WTC11 (cell line): ENCODE results near the gene BOLA2B. TPM values are rescaled to one million over a fixed set of nuclear protein-coding genes. Genes with fewer than 3 reads are reported as not detected.

ENCODE experiments used
- ATAC-seq: fragments of 200-7000 bp; cut with Tn5 transposase; 2 replicates; pipeline ENCODE4 v1.10.0; 2021; ENCODE audit warnings: mild to moderate bottlenecking, moderate library complexity
- CTCF ChIA-PET: fragments of 300-600 bp; sonication (Branson Sonifier 250); formaldehyde crosslinking; loops from one replicate; lab custom pipeline; 2021; ENCODE audit warnings: antibody characterized with exemption; lab: Charles Lee
- POLR2A ChIA-PET: fragments of 350-600 bp; sonication (Branson Sonifier 250); formaldehyde crosslinking; loops from one replicate; lab custom pipeline; 2021; ENCODE audit warnings: antibody characterized with exemption; lab: Charles Lee
- DNase-seq: peaks from one replicate; pipeline ENCODE4 v3.0.0; 2021; ENCODE audit warnings: low spot score
- H3K27ac Mint-ChIP-seq: 2 replicates; pipeline ENCODE4 v1.8.0; 2021; ENCODE audit warnings: mixed read lengths
- H3K27me3 Mint-ChIP-seq: 2 replicates; pipeline ENCODE4 v1.8.0; 2021; ENCODE audit warnings: low read depth, mild to moderate bottlenecking, moderate library complexity, mixed read lengths
- H3K36me3 Mint-ChIP-seq: 2 replicates; pipeline ENCODE4 v1.8.0; 2021; ENCODE audit warnings: mixed read lengths
- H3K4me1 Mint-ChIP-seq: 2 replicates; pipeline ENCODE4 v1.8.0; 2022; ENCODE audit warnings: mixed read lengths
- H3K4me3 Mint-ChIP-seq: 2 replicates; pipeline ENCODE4 v1.8.0; 2021; ENCODE audit warnings: mild to moderate bottlenecking, moderate library complexity, mixed read lengths
- H3K9me3 Mint-ChIP-seq: 2 replicates; pipeline ENCODE4 v1.8.0; 2021; ENCODE audit warnings: mixed read lengths
- CBFB ChIP-seq: sonication (generic); formaldehyde crosslinking; IDR thresholded peaks from 2 replicates; pipeline ENCODE4 v1.8.1; 2022; ENCODE audit warnings: mild to moderate bottlenecking, low read depth, missing genetic modification reagents
- CREB1 ChIP-seq: sonication (generic); formaldehyde crosslinking; IDR thresholded peaks from 2 replicates; pipeline ENCODE4 v1.8.0; 2023; ENCODE audit warnings: mild to moderate bottlenecking, missing genetic modification reagents
- EMX1 ChIP-seq: fragments of 250-450 bp; sonication (Bioruptor Pico); IDR thresholded peaks from 2 replicates; pipeline ENCODE4 v1.8.0; 2021; ENCODE audit warnings: mild to moderate bottlenecking
- FOXJ3 ChIP-seq: sonication (generic); formaldehyde crosslinking; IDR thresholded peaks from 2 replicates; pipeline ENCODE4 v1.9.0; 2021; ENCODE audit warnings: missing genetic modification reagents, mild to moderate bottlenecking, borderline replicate concordance
- GRHL2 ChIP-seq: fragments of 250-450 bp; sonication (Bioruptor Pico); IDR thresholded peaks from 2 replicates; pipeline ENCODE4 v1.8.0; 2022; ENCODE audit warnings: mild to moderate bottlenecking, moderate library complexity; ENCODE audit not compliant: insufficient replicate concordance, severe bottlenecking
- HMGXB4 ChIP-seq: sonication (generic); formaldehyde crosslinking; IDR thresholded peaks from 2 replicates; pipeline ENCODE4 v1.8.1; 2023; ENCODE audit warnings: mild to moderate bottlenecking, moderate library complexity, missing genetic modification reagents
- NFE2L1 ChIP-seq: sonication (generic); formaldehyde crosslinking; IDR thresholded peaks from 2 replicates; pipeline ENCODE4 v1.8.1; 2023; ENCODE audit warnings: missing genetic modification reagents
- NFYB ChIP-seq: sonication (generic); formaldehyde crosslinking; conservative IDR thresholded peaks from 2 replicates; pipeline ENCODE4 v1.8.0; 2022; ENCODE audit warnings: low read depth, missing genetic modification reagents
- RELA ChIP-seq: sonication (generic); formaldehyde crosslinking; IDR thresholded peaks from 2 replicates; pipeline ENCODE4 v1.8.1; 2022; ENCODE audit warnings: missing genetic modification reagents, mild to moderate bottlenecking, borderline replicate concordance
- TEAD4 ChIP-seq: sonication (generic); formaldehyde crosslinking; IDR thresholded peaks from 2 replicates; pipeline ENCODE4 v1.8.0; 2022; ENCODE audit warnings: mild to moderate bottlenecking, missing genetic modification reagents
- ZNF121 ChIP-seq: sonication (generic); formaldehyde crosslinking; IDR thresholded peaks from 2 replicates; pipeline ENCODE4 v1.8.0; 2023; ENCODE audit warnings: missing genetic modification reagents
- ZNF317 ChIP-seq: sonication (generic); formaldehyde crosslinking; IDR thresholded peaks from 2 replicates; pipeline ENCODE4 v1.8.1; 2023; ENCODE audit warnings: low read depth, mild to moderate bottlenecking, moderate library complexity, missing genetic modification reagents, borderline replicate concordance
- ZNF425 ChIP-seq: fragments of 250-450 bp; sonication (Bioruptor Pico); conservative IDR thresholded peaks from 2 replicates; pipeline ENCODE4 v1.9.0; 2021; ENCODE audit warnings: mild to moderate bottlenecking
- ZNF671 ChIP-seq: fragments of 250-450 bp; sonication (Bioruptor Pico); IDR thresholded peaks from 2 replicates; pipeline ENCODE4 v1.8.0; 2021; ENCODE audit warnings: mild to moderate bottlenecking
- total RNA-seq: library from RNA; stranded (reverse); gene quantifications from 3 replicates; pipeline ENCODE4 v1.2.3, GENCODE V29; 2021
- TF ChIP-seq, protein P1 (sequence below): fragments of 200-600 bp; IDR thresholded peaks from 2 replicates; pipeline ENCODE4 v1.8.0; 2022; ENCODE audit warnings: antibody characterized with exemption
- TF ChIP-seq, protein P2 (sequence below): fragments of 250-450 bp; sonication (Bioruptor Pico); IDR thresholded peaks from 2 replicates; pipeline ENCODE4 v1.8.0; 2021; ENCODE audit warnings: mild to moderate bottlenecking
- TF ChIP-seq, protein P3 (sequence below): sonication (generic); formaldehyde crosslinking; IDR thresholded peaks from 2 replicates; pipeline ENCODE4 v1.8.1; 2022; ENCODE audit warnings: low read depth, missing genetic modification reagents, borderline replicate concordance

The BOLA2B gene
- total RNA-seq, 1 experiment from 2014 or later = 206 TPM

GRCh38 chr16:30149250-30149930, 44.1 kb downstream of the BOLA2B start:
- Mint-ChIP-seq H3K4me3 (no peak overlapping the region), H3K36me3 (no peaks in the 10 kb centered on the region; the same call in 1 of the 2 replicates), H3K4me1 (no peaks in the 10 kb centered on the region), H3K27ac (no peak overlapping the region), H3K27me3 (peaks cover 35% of the 10 kb centered on the region), H3K9me3 (peaks cover 18% of the 10 kb centered on the region)
- ChIA-PET CTCF (interaction anchor here (0.6 kb wide), 1 partner anchor 10 kb away, joined by 6 read pairs; no protein-coding TSS in a partner anchor), POLR2A (no interaction called here)
- DNase-seq = no peak
- ATAC-seq = no peak
- TF ChIP-seq HMGXB4 (CRISPR knock-in tag) (no peak), CBFB (CRISPR knock-in tag) (no peak), CREB1 (CRISPR knock-in tag) (no peak), FOXJ3 (CRISPR knock-in tag) (no peak), EMX1 (CRISPR knock-in tag) (no peak), GRHL2 (CRISPR knock-in tag) (no peak), ZNF317 (CRISPR knock-in tag) (no peak), ZNF121 (no peak), TEAD4 (CRISPR knock-in tag) (no peak), ZNF671 (CRISPR knock-in tag) (no peak), NFE2L1 (CRISPR knock-in tag) (no peak), ZNF425 (CRISPR knock-in tag) (no peak), RELA (CRISPR knock-in tag) (no peak), NFYB (CRISPR knock-in tag) (no peak)
- TF ChIP-seq, protein P1, sequence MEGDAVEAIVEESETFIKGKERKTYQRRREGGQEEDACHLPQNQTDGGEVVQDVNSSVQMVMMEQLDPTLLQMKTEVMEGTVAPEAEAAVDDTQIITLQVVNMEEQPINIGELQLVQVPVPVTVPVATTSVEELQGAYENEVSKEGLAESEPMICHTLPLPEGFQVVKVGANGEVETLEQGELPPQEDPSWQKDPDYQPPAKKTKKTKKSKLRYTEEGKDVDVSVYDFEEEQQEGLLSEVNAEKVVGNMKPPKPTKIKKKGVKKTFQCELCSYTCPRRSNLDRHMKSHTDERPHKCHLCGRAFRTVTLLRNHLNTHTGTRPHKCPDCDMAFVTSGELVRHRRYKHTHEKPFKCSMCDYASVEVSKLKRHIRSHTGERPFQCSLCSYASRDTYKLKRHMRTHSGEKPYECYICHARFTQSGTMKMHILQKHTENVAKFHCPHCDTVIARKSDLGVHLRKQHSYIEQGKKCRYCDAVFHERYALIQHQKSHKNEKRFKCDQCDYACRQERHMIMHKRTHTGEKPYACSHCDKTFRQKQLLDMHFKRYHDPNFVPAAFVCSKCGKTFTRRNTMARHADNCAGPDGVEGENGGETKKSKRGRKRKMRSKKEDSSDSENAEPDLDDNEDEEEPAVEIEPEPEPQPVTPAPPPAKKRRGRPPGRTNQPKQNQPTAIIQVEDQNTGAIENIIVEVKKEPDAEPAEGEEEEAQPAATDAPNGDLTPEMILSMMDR = no peak
- TF ChIP-seq, protein P2, sequence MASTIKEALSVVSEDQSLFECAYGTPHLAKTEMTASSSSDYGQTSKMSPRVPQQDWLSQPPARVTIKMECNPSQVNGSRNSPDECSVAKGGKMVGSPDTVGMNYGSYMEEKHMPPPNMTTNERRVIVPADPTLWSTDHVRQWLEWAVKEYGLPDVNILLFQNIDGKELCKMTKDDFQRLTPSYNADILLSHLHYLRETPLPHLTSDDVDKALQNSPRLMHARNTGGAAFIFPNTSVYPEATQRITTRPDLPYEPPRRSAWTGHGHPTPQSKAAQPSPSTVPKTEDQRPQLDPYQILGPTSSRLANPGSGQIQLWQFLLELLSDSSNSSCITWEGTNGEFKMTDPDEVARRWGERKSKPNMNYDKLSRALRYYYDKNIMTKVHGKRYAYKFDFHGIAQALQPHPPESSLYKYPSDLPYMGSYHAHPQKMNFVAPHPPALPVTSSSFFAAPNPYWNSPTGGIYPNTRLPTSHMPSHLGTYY = no peak
- TF ChIP-seq, protein P3, sequence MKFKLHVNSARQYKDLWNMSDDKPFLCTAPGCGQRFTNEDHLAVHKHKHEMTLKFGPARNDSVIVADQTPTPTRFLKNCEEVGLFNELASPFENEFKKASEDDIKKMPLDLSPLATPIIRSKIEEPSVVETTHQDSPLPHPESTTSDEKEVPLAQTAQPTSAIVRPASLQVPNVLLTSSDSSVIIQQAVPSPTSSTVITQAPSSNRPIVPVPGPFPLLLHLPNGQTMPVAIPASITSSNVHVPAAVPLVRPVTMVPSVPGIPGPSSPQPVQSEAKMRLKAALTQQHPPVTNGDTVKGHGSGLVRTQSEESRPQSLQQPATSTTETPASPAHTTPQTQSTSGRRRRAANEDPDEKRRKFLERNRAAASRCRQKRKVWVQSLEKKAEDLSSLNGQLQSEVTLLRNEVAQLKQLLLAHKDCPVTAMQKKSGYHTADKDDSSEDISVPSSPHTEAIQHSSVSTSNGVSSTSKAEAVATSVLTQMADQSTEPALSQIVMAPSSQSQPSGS (CRISPR knock-in tag) = no peak
